ENCODE measurements around the gene EVA1B.
A peak's percentile ranks its signal among the peaks of the same experiment; 100 is the strongest.

EVA1B gene

GRCh38 chr1:36323636-36324352 lies at the start of gene EVA1B:
EVA1B (minus strand) TSS chr1:36323645; CDS start chr1:36323037, 608 bp downstream.
- DNase-seq = peak; percentile 66

GRCh38 chr1:36372617-36373016 lies 49.2 kb upstream of the EVA1B start:
- no peak for DNase-seq

GRCh38 chr1:36369061-36369861 lies 45.8 kb upstream of the EVA1B start:
- peak; percentile 74 for DNase-seq

GRCh38 chr1:36367798-36368197 lies 44.4 kb upstream of the EVA1B start:
- DNase-seq = no peak

- no peak for DNase-seq
These were observed 43.6 kb upstream of the EVA1B start for GRCh38 chr1:36367066-36367465.

- DNase-seq = peak; percentile 94
These were observed 42.7 kb upstream of the EVA1B start for GRCh38 chr1:36366091-36366661.

- DNase-seq = no peak
These were observed 41.9 kb upstream of the EVA1B start for GRCh38 chr1:36365381-36365780.

GRCh38 chr1:36359911-36360550 lies 36.6 kb upstream of the EVA1B start:
- no peak for DNase-seq

- no peak for DNase-seq
These were observed 35.9 kb upstream of the EVA1B start for GRCh38 chr1:36359383-36359782.

- DNase-seq = no peak
These were observed 35.2 kb upstream of the EVA1B start for GRCh38 chr1:36358514-36359084.

- no peak for DNase-seq
These were observed 32.4 kb upstream of the EVA1B start for GRCh38 chr1:36355811-36356210.

GRCh38 chr1:36354486-36354885 lies 31.0 kb upstream of the EVA1B start:
- no peak for DNase-seq

GRCh38 chr1:36352910-36353878 lies 29.7 kb upstream of the EVA1B start:
- no peak for DNase-seq

GRCh38 chr1:36352125-36352909 lies 28.9 kb upstream of the EVA1B start:
- DNase-seq = no peak

GRCh38 chr1:36351227-36351977 lies 28.0 kb upstream of the EVA1B start:
- peak; percentile 35 for DNase-seq

- DNase-seq = no peak
These were observed 27.3 kb upstream of the EVA1B start for GRCh38 chr1:36350659-36351226.

- no peak for DNase-seq
These were observed 26.4 kb upstream of the EVA1B start for GRCh38 chr1:36349839-36350238.

- no peak for DNase-seq
These were observed 25.8 kb upstream of the EVA1B start for GRCh38 chr1:36349241-36349671.

GRCh38 chr1:36346741-36347370 lies 23.4 kb upstream of the EVA1B start:
- no peak for DNase-seq

Data from NCI-H2227 treated with DMSO at 0.1 percent for 48 hours (cell line).